GM12891 (cell line): Measurements from ENCODE around the gene ARAF.

ENCODE experiments used
- POLR2A ChIP-seq: IDR thresholded peaks from 2 replicates; pipeline ENCODE4 v1.6.1; 2011; ENCODE audit warnings: low read depth, low read length, control low read depth
- POLR2AphosphoS5 ChIP-seq: IDR thresholded peaks from 2 replicates; pipeline ENCODE4 v1.6.1; 2011; ENCODE audit warnings: low read depth, low read length, control low read depth
- POU2F2 ChIP-seq: IDR thresholded peaks from 2 replicates; pipeline ENCODE4 v1.6.1; 2011; ENCODE audit warnings: low read depth, mild to moderate bottlenecking, control low read depth, low read length, moderate library complexity
- TAF1 ChIP-seq: IDR thresholded peaks from 2 replicates; pipeline ENCODE4 v1.6.1; 2011; ENCODE audit warnings: low read depth, low read length, control low read depth

DNA sequence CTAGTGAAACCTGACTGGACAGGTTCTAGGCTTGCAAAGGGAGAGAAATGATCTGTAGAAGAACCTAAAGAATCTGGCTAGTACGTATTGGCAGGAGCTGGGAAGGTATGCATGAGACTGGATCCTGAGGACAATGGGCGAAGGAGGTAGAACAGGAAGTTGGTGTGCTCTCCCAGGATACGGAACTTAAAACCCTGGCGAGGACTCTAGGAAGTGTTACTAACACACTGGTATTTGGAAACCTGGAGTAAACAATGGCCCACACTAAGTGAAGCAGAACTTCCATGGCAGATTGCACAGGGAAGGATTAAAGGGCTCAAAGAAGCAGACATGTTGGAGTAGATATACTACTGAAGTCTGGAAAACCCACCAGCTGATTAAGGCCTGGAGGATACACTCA lies 49.5 kb downstream of the ARAF start:
- TF ChIP-seq POLR2A = no peak
- no peak for TF ChIP-seq POLR2AphosphoS5
- no peak for TF ChIP-seq TAF1
- no peak for TF ChIP-seq POU2F2
